GM19351 (cell line): Measurements from ENCODE around the gene ZDHHC3.

Source experiments
- ATAC-seq: cut with Tn5 transposase; IDR thresholded peaks from one replicate; pipeline ENCODE4 v1.9.1; 2021; ENCODE audit warnings: mild to moderate bottlenecking, moderate library complexity; ENCODE audit not compliant: unreplicated experiment

Gene ZDHHC3

GRCh38 chr3:44899683-44900367 lies 76.1 kb downstream of the ZDHHC3 start:
- ATAC-seq: no peak

GRCh38 chr3:44896440-44896839 lies 79.5 kb downstream of the ZDHHC3 start:
- no peak for ATAC-seq

DNA sequence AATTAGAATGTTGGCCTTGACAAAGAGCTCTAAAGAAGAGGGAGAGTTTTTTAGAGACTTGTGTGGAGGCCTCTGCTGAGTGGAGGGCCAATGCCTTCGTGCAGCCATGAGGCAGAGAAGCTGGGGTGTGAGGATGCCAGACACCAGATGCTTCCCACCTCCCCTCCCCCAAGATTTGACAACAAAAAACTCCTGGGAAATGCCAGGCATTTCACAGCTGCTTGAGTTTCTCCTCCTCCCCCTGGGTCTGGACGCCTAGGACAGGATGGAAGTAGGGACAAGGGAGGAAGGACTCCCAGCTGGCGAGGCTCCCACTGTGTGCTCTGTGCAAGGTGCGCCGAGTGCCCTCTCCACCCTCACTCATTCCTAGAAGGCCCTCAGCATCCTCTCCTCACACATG lies 81.5 kb downstream of the ZDHHC3 start:
- ATAC-seq: no peak

DNA sequence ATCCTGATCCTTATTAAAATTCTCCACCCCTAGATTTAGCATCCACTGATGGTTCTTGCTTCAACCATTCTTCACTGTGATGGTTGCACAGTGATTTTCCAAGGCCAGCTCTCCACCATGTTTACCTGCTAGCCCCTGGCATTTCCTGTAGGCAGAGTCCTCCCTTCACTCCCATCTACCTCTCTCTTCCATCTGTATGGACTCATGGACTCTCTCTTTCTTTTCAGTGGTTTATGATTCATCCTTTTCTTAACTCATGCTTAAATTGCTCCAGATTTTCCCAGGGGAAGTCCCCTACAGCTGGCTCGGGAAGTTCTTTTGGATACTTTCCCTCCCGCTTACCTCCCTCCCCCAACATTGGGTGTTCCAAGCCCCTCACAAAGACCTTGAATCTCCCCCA lies 82.9 kb downstream of the ZDHHC3 start:
- ATAC-seq: no peak

- ATAC-seq: no peak
Observed at GRCh38 chr3:44892689-44893088, 83.3 kb downstream of the ZDHHC3 start.

DNA sequence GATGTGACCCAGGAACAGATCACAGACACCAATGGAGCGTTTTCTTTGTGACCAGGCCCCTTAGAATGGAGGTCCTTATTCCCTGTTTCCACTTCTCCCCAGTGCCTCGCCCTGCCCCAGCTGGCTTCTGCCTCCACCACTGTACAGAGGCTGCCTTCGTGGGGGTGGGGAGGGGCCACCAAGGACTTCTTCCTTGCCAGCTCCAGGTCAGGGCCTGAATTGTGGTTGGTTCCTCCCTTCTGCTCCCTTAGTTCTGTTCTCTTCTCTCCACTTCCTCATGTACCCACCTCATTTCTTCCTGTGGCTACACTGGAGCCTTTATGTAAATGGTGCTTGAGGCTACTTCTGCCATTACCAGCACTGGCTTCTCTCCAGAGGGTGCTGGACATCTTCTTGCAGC lies 85.1 kb downstream of the ZDHHC3 start:
- ATAC-seq: no peak

GRCh38 chr3:44890258-44890657 lies 85.7 kb downstream of the ZDHHC3 start:
- ATAC-seq: no peak

DNA sequence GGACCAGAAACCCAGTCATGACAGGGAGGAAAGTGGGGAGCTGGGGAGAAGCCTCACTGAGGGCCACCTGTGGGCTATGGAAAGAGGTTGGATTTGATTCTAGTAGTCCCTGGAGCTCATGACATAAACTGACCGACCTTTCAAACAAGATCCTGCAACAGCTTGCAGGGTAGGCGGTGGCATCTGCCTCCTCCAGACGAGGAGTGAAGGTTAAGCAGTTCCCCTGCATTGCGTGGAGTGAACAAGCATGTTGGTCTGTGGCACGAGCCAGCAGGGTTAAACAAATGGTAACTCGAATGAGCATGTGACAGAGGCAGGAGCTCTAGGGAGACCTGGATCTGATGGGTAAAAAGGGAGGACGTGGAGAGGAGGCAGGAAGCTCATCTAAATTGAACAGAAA lies 88.9 kb downstream of the ZDHHC3 start:
- ATAC-seq: no peak

- ATAC-seq: no peak
Observed at GRCh38 chr3:44886561-44886960, 89.4 kb downstream of the ZDHHC3 start.

DNA sequence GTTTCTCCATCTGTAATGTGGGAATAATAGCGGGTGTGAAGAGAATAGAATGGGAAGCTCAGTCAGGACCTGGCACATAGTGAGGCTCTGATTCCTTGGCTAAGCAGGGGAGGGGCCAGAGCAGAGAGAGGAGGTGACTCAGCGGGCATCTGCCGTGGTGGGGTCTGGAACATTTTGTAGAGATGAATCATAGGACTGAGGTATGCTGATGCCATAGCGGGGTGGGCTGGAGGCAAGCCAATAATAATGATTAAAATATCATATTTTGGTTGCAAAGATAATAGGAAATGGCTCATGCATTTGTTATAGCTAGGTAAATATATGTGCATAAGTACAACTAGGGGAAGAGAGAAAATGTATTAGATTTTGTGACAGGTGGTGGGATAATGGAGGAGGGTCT lies 90.4 kb downstream of the ZDHHC3 start:
- ATAC-seq: no peak

- no peak for ATAC-seq
Observed at GRCh38 chr3:44883999-44884431, 92.0 kb downstream of the ZDHHC3 start.

DNA sequence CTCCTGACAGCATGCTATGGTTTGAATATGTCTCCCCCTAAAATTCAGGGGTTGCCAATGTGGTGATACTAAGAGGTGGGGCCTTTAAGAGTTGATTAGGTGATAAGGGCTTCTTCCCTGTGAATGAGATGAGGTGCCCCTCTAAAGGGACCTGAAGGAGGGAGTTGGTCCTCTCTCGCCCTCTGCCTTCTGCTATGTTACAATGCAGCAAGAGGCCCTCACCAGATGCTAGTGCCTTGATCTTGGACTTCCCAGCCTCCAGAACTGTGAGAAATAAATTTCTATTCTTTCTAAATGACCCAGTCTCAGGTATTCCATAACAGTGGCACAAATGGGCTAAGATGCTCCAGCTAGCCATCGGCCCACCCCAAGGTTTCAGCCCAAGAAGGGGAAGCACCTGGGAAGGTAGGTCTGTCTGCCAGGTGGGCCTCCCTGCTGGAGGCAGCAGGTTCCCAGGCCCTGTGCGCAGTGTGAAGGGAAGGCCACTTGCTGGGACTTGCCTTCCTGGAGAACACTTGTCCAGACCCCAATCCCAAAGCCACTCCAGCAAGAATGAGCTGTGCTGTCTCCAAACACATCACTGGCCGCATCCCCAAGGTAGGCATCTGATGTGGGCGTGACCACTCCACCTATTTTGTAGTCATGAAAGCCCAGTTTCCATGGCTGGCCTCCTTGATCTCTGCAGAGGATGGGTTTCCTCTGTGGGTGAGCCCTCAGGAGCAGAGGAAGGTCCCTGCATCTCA lies 92.6 kb downstream of the ZDHHC3 start:
- ATAC-seq: no peak

- no peak for ATAC-seq
Observed at GRCh38 chr3:44880284-44880683, 95.7 kb downstream of the ZDHHC3 start.

DNA sequence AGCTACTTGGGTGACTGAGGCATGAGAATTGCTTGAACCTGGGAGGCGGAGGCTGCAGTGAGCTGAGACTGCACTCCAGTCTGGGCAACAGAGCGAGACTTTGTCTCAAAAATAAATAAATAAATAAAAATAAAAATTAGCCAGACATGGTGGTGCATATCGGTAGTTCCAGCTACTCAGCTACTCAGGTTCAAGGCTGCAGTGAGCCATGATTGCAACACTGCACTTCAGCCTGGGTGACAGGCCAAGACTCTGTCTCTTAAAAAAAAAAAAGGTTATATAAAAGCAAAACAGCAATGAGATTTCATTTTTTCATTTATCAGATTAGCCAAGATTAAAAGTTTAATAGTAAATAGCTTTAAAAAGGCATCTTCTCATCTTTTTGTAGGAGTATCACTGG lies 98.6 kb downstream of the ZDHHC3 start:
- no peak for ATAC-seq

GRCh38 chr3:44875596-44875995 lies 100.4 kb downstream of the ZDHHC3 start:
- ATAC-seq: no peak
